Activated T-cell treated with anti-CD3 and anti-CD28 coated beads, Interleukin-2, amount 50 U/mL, for 72 hours (primary cell): ENCODE results near the gene FAM168A. TPM values are rescaled to one million over a fixed set of nuclear protein-coding genes. Genes with fewer than 3 reads are reported as not detected.

Experiments
- ATAC-seq, 2 donors: fragments of 150-1000 bp; cut with Tn5 transposase; replicated peaks in 1 of 2; 2 replicates each; pipeline ENCODE4 v1.10.0; 2021; ENCODE audit warnings: moderate library complexity in 2 of 2, mild to moderate bottlenecking in 1 of 2
- DNase-seq, 2 donors: peaks; one replicate each; pipeline ENCODE4 v3.0.0; 2021 to 2022; ENCODE audit warnings: mixed read lengths in 1 of 2
- H3K27ac Mint-ChIP-seq: one replicate; pipeline ENCODE4 v1.8.0; 2022; ENCODE audit warnings: mild to moderate bottlenecking, moderate library complexity, mixed read lengths
- H3K27me3 Mint-ChIP-seq: one replicate; pipeline ENCODE4 v1.8.0; 2022; ENCODE audit warnings: low read depth, mixed read lengths
- H3K36me3 Mint-ChIP-seq, 2 donors: one replicate each; pipeline ENCODE4 v1.8.0; 2022; ENCODE audit warnings: mixed read lengths in 2 of 2, mild to moderate bottlenecking in 1 of 2; ENCODE audit not compliant: insufficient read depth in 2 of 2
- H3K4me1 Mint-ChIP-seq: one replicate; pipeline ENCODE4 v1.8.0; 2022; ENCODE audit warnings: low read depth, mixed read lengths
- H3K4me3 Mint-ChIP-seq, 2 donors: one replicate each; pipeline ENCODE4 v1.8.0; 2022; ENCODE audit warnings: mild to moderate bottlenecking in 2 of 2, mixed read lengths in 2 of 2, moderate library complexity in 2 of 2
- H3K9me3 Mint-ChIP-seq, 2 donors: one replicate each; pipeline ENCODE4 v1.8.0; 2022; ENCODE audit warnings: mixed read lengths in 2 of 2
- total RNA-seq, 2 donors: library from RNA; stranded (reverse); gene quantifications; one replicate each; pipeline ENCODE4 v1.2.3, GENCODE V29; 2022

The FAM168A gene
- total RNA-seq, 2 donors from 2014 or later: 21.5 to 23.5 TPM

DNA sequence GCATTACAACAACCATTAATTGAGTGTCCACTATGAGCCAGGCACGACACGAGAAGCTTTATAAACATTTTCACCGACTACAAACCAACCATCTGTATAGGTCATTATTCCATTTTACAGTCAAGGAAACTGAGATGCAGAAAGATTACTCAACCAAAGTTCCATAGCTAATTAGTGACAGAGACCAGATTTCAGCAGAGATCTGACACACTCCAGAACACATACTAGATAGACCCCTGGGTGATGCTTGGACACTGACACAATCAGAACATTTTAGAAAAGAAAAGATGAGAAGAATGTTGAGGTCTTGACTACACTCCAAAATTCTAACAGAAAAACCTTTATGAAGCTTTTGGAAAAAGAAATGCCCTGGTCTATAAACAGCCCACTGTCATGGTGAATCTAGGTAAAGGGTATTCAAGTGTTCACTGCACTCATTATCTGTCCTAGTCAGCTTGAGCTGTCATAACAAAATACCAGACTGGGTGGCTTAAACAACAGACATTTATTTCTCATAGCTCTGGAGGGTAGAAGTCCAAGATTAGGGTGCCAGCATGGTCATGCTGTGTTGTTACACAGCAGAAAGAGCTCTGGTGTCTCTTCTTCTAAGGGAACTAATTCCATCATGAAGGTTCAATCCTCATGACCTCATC lies 132.8 kb downstream of the FAM168A start:
- Mint-ChIP-seq H3K27ac (no peak overlapping the region), H3K4me1 (peaks cover 6% of the 10 kb centered on the region), H3K36me3 (peaks cover 2% of the 10 kb centered on the region in 2 donors), H3K4me3 (no peak overlapping the region), H3K27me3 (no peaks in the 10 kb centered on the region), H3K9me3 (no peaks in the 10 kb centered on the region)
- DNase-seq (no peak), ATAC-seq (no peak)

DNA sequence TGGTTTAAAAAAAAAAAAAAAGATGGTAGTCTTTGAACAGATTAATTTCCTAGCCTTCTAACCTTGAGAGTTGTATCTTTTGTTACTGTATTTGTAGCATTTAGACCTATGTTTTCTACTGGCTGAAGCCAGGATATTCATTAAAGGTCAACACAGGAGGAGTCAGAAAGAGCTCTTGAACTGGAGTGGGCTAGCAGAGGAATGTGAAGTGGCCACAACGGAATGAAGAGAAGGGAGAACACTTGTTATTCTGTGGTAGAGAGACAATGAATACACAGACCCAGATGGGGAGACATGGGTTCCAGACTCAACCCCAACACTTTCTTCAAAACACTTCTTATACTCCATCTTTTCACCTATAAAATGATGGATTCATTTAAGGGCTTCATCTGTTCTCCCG lies 133.6 kb downstream of the FAM168A start:
- no peaks in the 10 kb centered on the region for H3K27me3 Mint-ChIP-seq
- ATAC-seq (no peak), DNase-seq (no peak)
- no peak overlapping the region for H3K4me3 Mint-ChIP-seq
- peaks cover 2% of the 10 kb centered on the region in 2 donors for H3K36me3 Mint-ChIP-seq
- no peaks in the 10 kb centered on the region for H3K9me3 Mint-ChIP-seq
- H3K27ac Mint-ChIP-seq: no peak overlapping the region
- H3K4me1 Mint-ChIP-seq: peaks cover 6% of the 10 kb centered on the region

DNA sequence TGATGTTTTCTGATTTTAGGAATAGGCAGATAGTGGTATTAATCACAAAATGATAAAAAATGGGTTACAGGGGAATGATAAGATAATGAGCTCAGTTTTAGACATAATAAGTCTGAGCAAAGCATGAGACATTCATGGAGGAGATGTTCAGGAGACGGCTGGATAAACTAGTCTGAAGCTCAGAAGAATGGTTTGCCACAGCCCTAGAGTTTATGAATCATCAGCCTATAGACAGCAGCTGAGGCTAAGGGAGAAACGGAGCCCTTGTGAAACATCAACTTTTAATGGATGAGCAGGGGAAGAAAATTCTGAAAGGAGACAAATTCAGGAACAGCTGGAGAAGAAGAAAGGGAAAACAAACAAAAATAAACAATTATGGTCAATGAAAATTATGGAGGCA lies 134.6 kb downstream of the FAM168A start:
- ATAC-seq (no peak), DNase-seq (no peak)
- no peak overlapping the region for H3K27ac Mint-ChIP-seq
- no peak overlapping the region for H3K4me3 Mint-ChIP-seq
- peaks cover 6% of the 10 kb centered on the region for H3K4me1 Mint-ChIP-seq
- H3K36me3 Mint-ChIP-seq: peaks cover 2% of the 10 kb centered on the region in 2 donors
- no peaks in the 10 kb centered on the region for H3K9me3 Mint-ChIP-seq
- H3K27me3 Mint-ChIP-seq: no peaks in the 10 kb centered on the region

DNA sequence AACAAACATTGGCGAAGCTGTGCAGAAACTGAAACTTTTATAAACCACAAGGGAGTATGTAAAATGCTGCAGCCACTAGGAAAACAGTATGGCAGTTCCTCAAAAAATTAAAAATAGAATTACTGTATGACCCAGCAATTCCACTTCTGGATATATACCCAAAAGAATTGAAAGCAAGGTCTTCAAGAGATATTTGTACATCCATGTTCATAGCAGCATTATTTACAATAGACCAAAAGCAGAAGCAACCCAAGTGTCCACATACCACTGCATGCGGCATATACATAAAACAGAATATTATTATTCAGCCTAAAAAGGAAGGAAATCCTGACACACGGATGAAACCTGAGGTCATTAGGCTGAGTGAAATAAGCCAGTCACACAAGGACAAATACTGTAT lies 135.9 kb downstream of the FAM168A start:
- Mint-ChIP-seq H3K36me3 (peaks cover 2% of the 10 kb centered on the region in 2 donors), H3K27ac (peak overlapping the region; percentile 14), H3K9me3 (no peaks in the 10 kb centered on the region), H3K4me1 (peaks cover 6% of the 10 kb centered on the region), H3K4me3 (no peak overlapping the region), H3K27me3 (no peaks in the 10 kb centered on the region)
- DNase-seq (no peak), ATAC-seq (no peak)

DNA sequence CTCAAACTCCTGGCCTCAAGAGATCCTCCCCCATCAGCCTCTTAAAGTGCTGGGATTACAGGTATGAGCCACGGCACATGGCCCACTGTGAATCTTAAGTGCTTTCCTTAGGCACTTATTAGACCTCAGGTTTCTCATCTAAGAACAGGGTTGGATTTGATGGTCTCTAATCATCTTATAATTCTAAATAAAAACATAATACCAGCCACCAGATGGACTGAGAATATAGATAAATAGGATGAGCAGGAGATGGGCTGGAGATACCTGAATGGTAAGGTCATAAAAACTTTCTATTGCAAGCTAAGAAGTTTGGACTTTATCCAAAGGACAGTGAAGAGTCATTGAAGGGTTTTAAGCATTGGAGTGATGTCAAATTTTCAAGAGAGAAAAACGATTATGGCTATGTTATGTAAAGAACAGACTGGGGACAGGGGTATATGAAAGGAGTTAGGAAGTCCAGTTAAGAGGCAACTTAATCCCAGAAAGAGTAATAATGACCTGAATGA lies 136.5 kb downstream of the FAM168A start:
- Mint-ChIP-seq H3K27ac (peak overlapping the region; percentile 14), H3K9me3 (no peaks in the 10 kb centered on the region), H3K36me3 (peaks cover 2 to 3% of the 10 kb centered on the region in 2 donors), H3K4me1 (peaks cover 6% of the 10 kb centered on the region), H3K27me3 (no peaks in the 10 kb centered on the region), H3K4me3 (no peak overlapping the region)
- ATAC-seq (no peak), DNase-seq (no peak)

DNA sequence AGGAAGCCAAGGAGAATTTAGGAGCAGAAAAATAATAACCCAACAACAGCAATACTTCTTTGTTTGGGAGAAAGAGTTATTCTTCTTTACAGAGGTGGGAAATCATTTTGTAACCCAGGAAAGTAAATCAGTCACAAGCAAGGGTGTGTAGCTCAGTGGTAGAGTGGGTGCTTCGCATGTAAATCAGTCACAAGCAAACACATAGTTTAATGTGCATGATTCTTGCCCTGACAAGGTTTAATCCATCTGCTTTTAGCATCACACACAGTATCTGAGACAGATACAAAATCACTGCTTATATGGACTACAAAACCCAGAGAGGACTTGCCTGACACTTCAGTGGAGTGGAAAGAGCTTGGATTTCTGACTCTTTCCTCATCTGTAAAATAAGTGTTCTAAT lies 139.7 kb downstream of the FAM168A start:
- Mint-ChIP-seq H3K27ac (no peak overlapping the region), H3K4me3 (no peak overlapping the region), H3K4me1 (peaks cover 6% of the 10 kb centered on the region), H3K27me3 (no peaks in the 10 kb centered on the region), H3K36me3 (peaks cover 2 to 3% of the 10 kb centered on the region in 2 donors), H3K9me3 (no peaks in the 10 kb centered on the region)
- DNase-seq: no peak
- no peak for ATAC-seq

DNA sequence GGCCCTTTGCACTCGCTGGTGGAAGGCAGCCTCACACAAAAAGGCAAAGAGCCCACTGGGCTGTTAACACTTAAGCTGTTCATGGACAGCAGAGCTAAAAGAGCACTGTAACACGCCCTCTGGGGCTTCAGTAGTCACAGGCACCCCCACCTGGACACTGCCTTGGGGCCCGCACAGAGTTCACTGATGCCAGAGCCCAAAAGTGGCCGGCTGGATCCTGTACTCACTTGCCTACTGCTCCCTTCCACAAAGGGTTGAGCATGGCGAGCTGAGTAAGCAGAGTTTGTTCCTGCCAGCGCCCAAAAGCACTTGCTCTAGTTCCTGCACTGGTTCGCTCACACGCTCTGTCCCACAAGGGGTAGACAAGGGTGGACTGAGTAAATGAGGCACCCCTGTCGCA lies 142.9 kb downstream of the FAM168A start:
- no peaks in the 10 kb centered on the region for H3K9me3 Mint-ChIP-seq
- ATAC-seq (no peak), DNase-seq (no peak)
- peaks cover 0 to 1% of the 10 kb centered on the region in 2 donors for H3K36me3 Mint-ChIP-seq
- no peak overlapping the region for H3K27ac Mint-ChIP-seq
- no peak overlapping the region for H3K4me3 Mint-ChIP-seq
- no peaks in the 10 kb centered on the region for H3K27me3 Mint-ChIP-seq
- H3K4me1 Mint-ChIP-seq: no peaks in the 10 kb centered on the region

DNA sequence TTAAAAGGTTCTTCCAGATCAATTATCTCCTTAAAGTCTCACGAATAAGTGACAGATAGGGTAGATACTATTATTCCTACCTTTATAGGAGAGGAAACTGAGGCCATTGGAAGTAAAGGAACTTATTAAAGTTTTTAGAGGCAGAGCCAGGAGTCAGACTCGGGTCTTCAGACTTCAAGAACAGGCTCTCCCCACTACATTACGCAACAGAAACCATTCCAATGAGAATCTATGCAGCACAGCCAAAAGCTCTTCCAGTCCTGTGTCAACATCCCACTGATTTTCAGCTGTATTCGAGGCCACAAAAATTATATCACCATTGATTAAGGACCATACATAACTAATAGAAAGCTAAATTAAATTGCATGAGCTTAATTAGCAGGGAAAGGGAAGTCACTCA lies 144.3 kb downstream of the FAM168A start:
- no peak overlapping the region for H3K4me3 Mint-ChIP-seq
- no peak for ATAC-seq
- H3K36me3 Mint-ChIP-seq: peaks cover 0 to 3% of the 10 kb centered on the region in 2 donors
- no peak overlapping the region for H3K27ac Mint-ChIP-seq
- no peaks in the 10 kb centered on the region for H3K4me1 Mint-ChIP-seq
- H3K27me3 Mint-ChIP-seq: no peaks in the 10 kb centered on the region
- H3K9me3 Mint-ChIP-seq: no peaks in the 10 kb centered on the region
- no peak for DNase-seq

DNA sequence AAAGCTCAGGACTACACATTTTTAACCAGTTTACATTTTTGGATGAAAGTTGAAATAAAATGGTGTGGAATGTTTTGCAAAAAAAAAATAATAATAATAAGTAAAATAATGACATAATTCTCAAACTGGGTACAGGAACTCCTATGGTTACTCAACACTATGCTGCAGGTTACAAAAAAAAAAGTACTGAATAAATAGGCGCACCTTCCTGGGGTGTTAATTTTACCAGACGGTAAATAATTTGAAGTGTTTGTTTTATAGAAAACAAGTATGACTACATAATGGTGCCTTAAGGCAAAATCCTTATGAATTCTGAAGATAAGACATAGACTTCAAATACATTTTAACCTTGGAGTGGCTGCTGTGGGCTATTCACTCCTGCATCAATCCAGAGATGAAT lies 145.2 kb downstream of the FAM168A start:
- peaks cover 0 to 3% of the 10 kb centered on the region in 2 donors for H3K36me3 Mint-ChIP-seq
- H3K27ac Mint-ChIP-seq: no peak overlapping the region
- no peak overlapping the region for H3K4me3 Mint-ChIP-seq
- H3K27me3 Mint-ChIP-seq: no peaks in the 10 kb centered on the region
- ATAC-seq (no peak), DNase-seq (no peak)
- no peaks in the 10 kb centered on the region for H3K4me1 Mint-ChIP-seq
- H3K9me3 Mint-ChIP-seq: no peaks in the 10 kb centered on the region

DNA sequence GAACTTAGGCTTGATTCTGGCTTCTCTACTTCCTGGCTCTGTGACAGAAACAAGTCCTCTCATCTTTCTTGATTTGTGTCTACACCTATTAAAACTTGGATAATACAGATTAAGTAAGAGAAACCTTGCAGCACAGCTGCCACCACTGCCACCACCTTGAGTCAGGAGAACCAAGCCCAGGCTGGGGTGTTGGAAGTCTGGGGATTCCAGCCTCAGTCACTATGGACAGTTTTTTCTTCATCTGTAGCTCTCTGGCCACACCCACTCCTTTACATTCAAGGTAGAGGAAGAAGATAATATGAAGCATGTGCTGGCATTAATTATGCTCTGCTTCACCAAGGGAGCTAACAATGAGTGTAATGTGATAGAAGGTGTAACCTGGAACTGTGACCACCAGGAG lies 146.0 kb downstream of the FAM168A start:
- Mint-ChIP-seq H3K9me3 (no peaks in the 10 kb centered on the region), H3K27me3 (no peaks in the 10 kb centered on the region), H3K4me1 (no peaks in the 10 kb centered on the region), H3K36me3 (peaks cover 0 to 3% of the 10 kb centered on the region in 2 donors), H3K4me3 (no peak overlapping the region), H3K27ac (no peak overlapping the region)
- ATAC-seq (no peak), DNase-seq (no peak)

DNA sequence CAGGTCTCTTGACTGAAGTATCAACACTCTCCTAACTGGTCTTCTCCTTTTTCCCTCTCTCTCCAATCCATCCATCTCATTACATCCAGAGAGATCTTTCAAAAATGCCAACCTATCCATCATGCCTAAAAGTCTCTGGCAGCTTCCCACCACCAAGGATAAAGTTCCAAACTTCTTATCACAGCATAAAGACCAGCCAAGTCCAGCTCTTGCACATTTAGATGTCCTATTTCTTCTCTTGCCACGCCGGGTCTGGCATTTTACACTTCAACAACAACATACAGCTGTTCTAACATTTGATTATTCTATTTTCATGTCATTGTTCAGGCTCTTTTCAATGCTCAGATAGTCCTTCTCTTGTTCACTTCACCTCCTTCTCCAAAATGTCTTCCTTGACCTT lies 151.1 kb downstream of the FAM168A start:
- DNase-seq: no peak
- H3K4me1 Mint-ChIP-seq: no peaks in the 10 kb centered on the region
- no peak overlapping the region for H3K4me3 Mint-ChIP-seq
- H3K27me3 Mint-ChIP-seq: no peaks in the 10 kb centered on the region
- peaks cover 0 to 2% of the 10 kb centered on the region in 2 donors for H3K36me3 Mint-ChIP-seq
- H3K9me3 Mint-ChIP-seq: no peaks in the 10 kb centered on the region
- no peak for ATAC-seq
- H3K27ac Mint-ChIP-seq: no peak overlapping the region

DNA sequence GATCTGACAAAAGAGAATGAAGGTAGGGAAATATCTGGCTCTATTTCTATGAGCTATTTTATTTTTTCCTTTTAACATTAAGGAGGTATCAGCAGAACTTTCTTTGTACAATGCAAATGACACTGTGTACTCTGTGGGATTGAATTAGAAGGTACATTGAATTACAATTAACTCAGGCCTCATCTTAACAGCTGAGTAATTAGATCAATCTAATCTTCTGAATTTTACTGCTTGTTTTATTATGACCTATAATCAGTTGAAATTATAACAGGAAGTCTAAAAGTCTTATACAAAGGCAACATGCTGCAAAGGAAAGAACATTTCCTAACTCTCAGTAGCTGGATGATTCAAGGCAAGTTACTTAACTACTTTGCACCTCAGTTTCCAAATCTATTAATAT lies 151.9 kb downstream of the FAM168A start:
- Mint-ChIP-seq H3K27me3 (no peaks in the 10 kb centered on the region), H3K9me3 (no peaks in the 10 kb centered on the region), H3K4me1 (no peaks in the 10 kb centered on the region), H3K4me3 (no peak overlapping the region), H3K27ac (no peak overlapping the region), H3K36me3 (peaks cover 0 to 2% of the 10 kb centered on the region in 2 donors)
- DNase-seq (no peak), ATAC-seq (no peak)

DNA sequence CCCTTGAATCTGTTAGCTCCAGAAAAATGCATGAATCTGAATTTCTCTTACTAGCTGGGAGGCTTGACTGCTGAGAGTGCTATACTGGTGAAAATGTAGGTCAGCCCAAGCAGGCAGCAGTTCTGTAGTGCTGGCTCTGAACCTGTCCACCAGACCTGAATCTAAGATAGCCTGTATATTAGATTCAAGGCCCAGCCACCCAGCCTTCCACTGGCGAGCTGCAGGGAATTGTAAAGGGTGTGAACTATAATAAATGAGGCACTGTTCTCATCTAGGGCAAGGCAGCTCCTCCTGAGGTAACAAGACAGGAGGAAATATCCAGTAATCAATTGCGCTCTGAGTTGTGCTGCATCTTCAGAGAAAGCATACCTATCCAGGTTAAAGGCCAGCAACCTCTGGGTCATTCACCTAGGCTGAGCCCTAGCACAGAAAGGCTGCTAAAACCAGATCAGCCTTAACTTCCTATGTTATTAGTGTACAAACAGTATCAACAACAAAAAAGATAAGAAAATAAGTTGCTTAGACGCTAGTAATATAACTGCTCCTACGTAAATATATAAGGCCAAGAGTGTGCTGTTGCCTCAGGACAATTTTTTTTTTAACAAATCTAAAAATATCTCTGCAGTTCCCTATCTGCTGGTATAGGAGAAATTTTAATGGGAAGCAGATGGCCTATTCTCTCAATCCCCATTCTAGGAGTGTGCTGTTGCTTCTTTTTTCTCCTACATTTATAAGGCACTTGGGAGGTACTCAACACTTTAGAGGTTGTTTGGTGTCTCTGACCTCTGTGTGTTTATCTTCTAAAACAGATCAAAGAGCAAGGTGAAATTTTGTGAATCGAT lies 158.7 kb downstream of the FAM168A start:
- DNase-seq (no peak), ATAC-seq (no peak)
- Mint-ChIP-seq H3K27ac (no peak overlapping the region), H3K36me3 (no peaks in the 10 kb centered on the region), H3K4me1 (no peaks in the 10 kb centered on the region), H3K4me3 (no peak overlapping the region), H3K9me3 (no peaks in the 10 kb centered on the region), H3K27me3 (no peaks in the 10 kb centered on the region)
